Measurements from ENCODE around the gene CCL19. TPM values are rescaled to one million over a fixed set of nuclear protein-coding genes. Genes with fewer than 3 reads are reported as not detected.

Gene CCL19
- total RNA-seq, 6 experiments from 2014 or later: 0.77 to 6.5 (median 1.1) TPM

DNA sequence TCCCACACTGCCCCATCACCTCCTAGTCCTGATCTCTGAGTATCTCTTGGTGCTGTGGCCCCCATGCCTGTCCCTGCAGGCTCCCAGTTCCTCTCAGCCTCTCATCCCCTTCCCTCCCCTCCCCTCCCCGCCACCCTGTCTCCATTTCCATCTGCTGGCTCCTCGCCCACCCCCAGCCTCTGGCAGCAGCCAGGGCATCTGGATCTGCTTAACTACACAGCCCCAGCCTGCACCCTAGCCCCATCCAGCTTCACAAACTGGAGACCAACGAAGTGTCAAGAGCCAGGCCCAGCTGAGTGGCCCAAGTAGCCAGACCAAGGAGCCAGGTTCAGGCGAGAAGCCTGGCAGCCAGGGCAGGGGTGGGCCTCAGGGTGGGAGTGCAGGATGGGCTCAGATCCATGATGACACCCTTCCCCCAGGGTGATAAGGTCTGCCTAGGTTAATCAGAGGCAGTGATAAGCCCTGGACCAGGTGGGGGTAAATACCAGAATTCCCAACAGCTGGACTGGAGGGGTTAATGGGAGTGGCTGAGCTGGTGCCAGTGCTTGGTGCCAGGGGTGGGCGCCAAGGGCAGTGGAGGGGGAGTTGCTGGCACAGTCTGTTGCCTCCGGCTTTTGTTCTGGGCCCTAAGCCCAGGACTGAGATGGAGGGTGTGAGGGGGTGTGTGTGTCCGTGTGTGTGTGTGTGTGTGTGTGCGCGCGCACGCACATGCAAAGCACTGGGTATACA lies 36.6 kb downstream of the CCL19 start:
- DNase-seq: peak in 1 of 3 donors; percentile 73
- WGBS (ENCODE audit: insufficient coverage, low coverage, low lambda C conversion rate, missing lambda C conversion rate): 40% methylated on average over 5 of the region's 11 CpGs
- Histone ChIP-seq H3K9me3 (no peaks in the 10 kb centered on the region), H3K4me3 (no peak overlapping the region), H3K27ac (no peak overlapping the region), H3K4me1 (peaks cover 0 to 28% (median 14%) of the 10 kb centered on the region in 4 donors), H3K36me3 (peaks cover 0 to 4% (median 2%) of the 10 kb centered on the region in 4 donors), H3K27me3 (no peaks in the 10 kb centered on the region)
- no peak for ATAC-seq
- TF ChIP-seq POLR2A (IDR thresholded peaks at IDR 0.05) (no peak), CTCF (IDR thresholded peaks at IDR 0.05) (no peak)
- intact Hi-C loops (cut with DNase I): no loop called here

DNA sequence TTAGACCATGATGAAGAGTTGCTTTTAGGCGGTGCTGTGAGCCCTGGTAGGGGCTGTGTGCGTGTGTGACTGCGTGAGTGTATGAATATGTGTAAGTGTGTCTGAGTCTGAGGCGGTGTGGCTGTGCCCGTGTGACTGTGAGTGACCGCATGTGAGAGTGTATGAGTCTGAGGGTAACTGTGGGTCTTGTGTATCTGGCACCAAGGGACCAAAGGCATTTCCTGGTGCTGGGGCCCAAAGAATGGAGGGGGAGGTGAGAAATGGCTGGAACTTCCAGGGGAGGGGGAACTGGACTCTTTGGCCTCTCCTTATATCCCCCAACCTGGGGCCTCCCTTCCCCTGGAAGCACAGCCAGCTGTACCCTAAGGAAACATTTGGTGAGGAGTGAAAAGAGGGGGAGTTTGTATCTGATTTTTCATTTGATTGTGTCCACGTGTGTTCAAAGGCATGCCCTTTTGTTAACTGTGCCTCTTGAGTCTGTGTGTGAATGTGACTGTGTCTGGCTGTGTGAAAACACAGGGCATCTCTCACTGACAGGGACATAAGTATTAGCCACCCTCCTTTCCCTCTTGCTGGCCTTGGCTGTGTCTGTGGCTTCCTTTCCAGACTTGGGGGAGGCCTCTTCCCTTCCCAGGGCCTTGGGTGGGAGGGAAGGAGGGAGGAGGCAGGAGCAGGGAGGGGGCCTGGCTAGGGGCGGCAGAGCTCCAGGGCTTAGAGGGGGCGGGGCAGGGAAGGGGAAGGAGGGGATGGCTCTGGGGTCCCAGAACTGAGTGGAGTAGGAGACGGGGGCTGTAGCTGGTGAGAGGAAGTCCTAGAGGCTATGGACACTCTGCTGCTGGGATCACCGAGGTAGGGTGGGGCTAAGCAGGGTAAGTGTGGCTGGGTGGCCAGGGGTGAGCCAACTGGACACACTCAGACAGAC lies 37.7 kb downstream of the CCL19 start:
- H3K27ac ChIP-seq: peak overlapping the region in 1 of 3 donors; percentile 18
- DNase-seq (no peak), ATAC-seq (no peak)
- H3K4me1 ChIP-seq: peaks cover 0 to 39% (median 17%) of the 10 kb centered on the region in 4 donors
- no peaks in the 10 kb centered on the region for H3K27me3 ChIP-seq
- WGBS (ENCODE audit: insufficient coverage, low coverage, low lambda C conversion rate, missing lambda C conversion rate): 55% methylated on average over 10 of the region's 11 CpGs
- H3K4me3 ChIP-seq: no peak overlapping the region
- H3K36me3 ChIP-seq: peaks cover 0 to 15% (median 7%) of the 10 kb centered on the region in 4 donors
- intact Hi-C loops (cut with DNase I): no loop called here
- TF ChIP-seq POLR2A (IDR thresholded peaks at IDR 0.05) (no peak), CTCF (IDR thresholded peaks at IDR 0.05) (no peak)
- H3K9me3 ChIP-seq: no peaks in the 10 kb centered on the region

DNA sequence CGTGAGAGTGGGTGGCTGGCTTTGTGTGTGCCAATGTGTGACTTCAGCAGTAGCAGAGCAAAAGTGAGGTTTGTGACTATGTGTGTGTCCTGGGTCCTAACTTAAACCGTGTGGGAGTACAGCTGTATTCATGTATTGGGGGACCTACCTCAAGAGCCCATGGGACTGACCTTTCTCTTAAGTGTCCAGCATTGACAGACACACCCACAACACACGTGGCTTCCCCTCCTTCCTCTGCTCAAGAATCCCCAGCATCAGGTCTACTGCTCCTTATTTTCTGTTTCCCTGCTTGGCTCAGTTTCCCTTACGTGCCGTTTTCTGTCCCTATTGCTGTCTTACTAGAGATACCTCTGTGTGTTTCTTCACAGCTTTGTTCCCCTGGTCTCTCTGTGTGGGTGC lies 38.5 kb downstream of the CCL19 start:
- no peak for ATAC-seq

More for the DNA sequence above, 38.5 kb downstream of the CCL19 start:
- intact Hi-C loops (cut with DNase I): no loop called here
- no peaks in the 10 kb centered on the region for H3K27me3 ChIP-seq
- no peak for TF ChIP-seq CTCF (IDR thresholded peaks at IDR 0.05)
- TF ChIP-seq POLR2A (IDR thresholded peaks at IDR 0.05): no peak
- DNase-seq: no peak
- H3K9me3 ChIP-seq: no peaks in the 10 kb centered on the region
- H3K4me1 ChIP-seq: peaks cover 0 to 46% (median 20%) of the 10 kb centered on the region in 4 donors
- peak overlapping the region in 2 of 3 donors; percentile 14 to 23 for H3K4me3 ChIP-seq
- peaks cover 0 to 17% (median 9%) of the 10 kb centered on the region in 4 donors for H3K36me3 ChIP-seq
- peak overlapping the region; percentile 18 to 77 (median 45) for H3K27ac ChIP-seq
- 23% methylated on average over 4 of the region's 5 CpGs for WGBS (ENCODE audit: insufficient coverage, low coverage, low lambda C conversion rate, missing lambda C conversion rate)

Data from right lobe of liver (tissue), 6 donors.